GM21528 (cell line): Measurements from ENCODE around the gene CAMKK1.

ENCODE experiments used
- ATAC-seq: cut with Tn5 transposase; IDR thresholded peaks from one replicate; pipeline ENCODE4 v1.9.1; 2021; ENCODE audit warnings: mild to moderate bottlenecking, moderate library complexity; ENCODE audit not compliant: unreplicated experiment, low FRiP score

CAMKK1 gene

GRCh38 chr17:3817851-3818605 is 74.8 kb downstream of the CAMKK1 start:
- no peak for ATAC-seq

GRCh38 chr17:3815925-3816324 is 76.9 kb downstream of the CAMKK1 start:
- no peak for ATAC-seq

DNA sequence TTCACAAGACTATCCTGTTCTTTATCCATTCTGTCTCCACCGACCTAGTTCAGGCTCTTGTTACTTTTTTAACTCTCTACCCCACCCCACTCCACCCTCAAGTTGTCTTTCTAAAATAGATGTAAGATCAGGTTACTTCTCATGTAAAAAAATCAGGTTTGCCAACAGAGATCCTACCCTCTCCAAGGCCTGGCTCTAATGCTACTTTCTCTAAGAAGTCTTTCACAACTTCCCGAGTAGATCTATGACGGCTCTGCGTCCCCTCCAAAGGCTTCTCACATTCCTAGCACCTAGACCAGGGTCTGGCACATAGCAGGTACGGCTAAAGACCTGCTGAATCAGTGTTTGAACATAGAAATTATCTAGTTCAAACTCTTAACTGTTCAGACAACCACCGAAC is 77.7 kb downstream of the CAMKK1 start:
- no peak for ATAC-seq

DNA sequence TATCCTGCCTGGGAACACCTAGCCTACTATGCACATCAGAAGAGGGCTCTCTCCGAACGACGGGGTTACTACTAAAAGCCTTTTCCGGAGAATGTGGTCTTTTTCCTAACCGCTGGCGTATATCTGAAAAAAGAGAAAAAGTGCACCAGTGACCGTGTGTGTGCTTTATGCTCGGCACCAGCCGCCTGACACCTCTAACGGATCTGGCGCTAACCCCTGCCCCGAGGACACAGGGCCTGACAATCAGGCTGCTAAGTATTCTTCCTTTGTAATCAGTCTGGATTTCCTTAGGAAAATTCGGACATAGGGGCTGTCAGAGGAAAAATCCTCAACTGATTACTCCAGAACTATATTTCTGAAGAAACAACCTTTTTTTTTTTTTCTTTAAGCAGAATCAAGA is 78.5 kb downstream of the CAMKK1 start:
- ATAC-seq, result no peak

GRCh38 chr17:3813171-3813570 is 79.7 kb downstream of the CAMKK1 start:
- ATAC-seq, result no peak

DNA sequence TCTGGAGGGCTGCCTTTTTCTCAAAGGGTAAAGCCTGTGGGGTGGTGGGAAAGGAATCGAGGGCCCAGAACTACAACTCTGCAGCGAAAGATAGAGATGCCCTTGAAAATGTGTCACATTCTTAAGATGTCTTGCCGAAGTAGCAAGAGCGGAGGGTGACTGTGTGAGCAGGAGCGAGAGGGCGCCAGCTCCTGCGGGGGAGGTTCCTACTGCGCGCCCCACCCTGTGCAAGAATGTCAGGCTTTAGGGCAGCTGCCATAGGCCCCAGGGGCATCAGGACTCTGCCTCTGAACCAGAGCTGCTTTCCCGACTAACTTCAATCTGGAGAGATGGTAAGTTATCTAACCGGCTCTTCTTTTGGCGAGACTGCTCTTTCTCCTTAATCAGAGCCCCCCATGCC is 80.1 kb downstream of the CAMKK1 start:
- no peak for ATAC-seq

GRCh38 chr17:3812284-3812683 is 80.6 kb downstream of the CAMKK1 start:
- ATAC-seq, result no peak
